Stimulated activated CD4-positive, alpha-beta T cell treated with anti-CD3 and anti-CD28 coated beads, Interleukin-4, amount 100 ng/mL, for 24 hours (primary cell): ENCODE data around the gene OR5H1.
"Not testable (repeated sequence)": the region's sequence is repeated elsewhere in the genome, so short reads cannot be mapped to it uniquely, and the experiment has no call there.

Experiments
- DNase-seq: peaks from one replicate; pipeline ENCODE4 v3.0.0-alpha.2; 2020

The OR5H1 gene

GRCh38 chr3:98130421-98130820, at the start of gene OR5H1:
TSS of gene OR5H1 (plus strand) at chr3:98130721. CDS start at chr3:98132698, 1,977 bp downstream.
- DNase-seq: no peak

GRCh38 chr3:98086873-98087272, 43.6 kb upstream of the OR5H1 start, which contains the start of gene OR5AC2:
TSS of gene OR5AC2 (plus strand) at chr3:98087173. CDS start at chr3:98087173, 0 bp downstream.
- no peak for DNase-seq

- DNase-seq: no peak
Measured at GRCh38 chr3:98095882-98096281, 34.6 kb upstream of the OR5H1 start.

GRCh38 chr3:98099848-98100247, 30.7 kb upstream of the OR5H1 start:
- no peak for DNase-seq

- DNase-seq: no peak
Measured at GRCh38 chr3:98108162-98108561, 22.4 kb upstream of the OR5H1 start.

GRCh38 chr3:98109807-98110549, 20.5 kb upstream of the OR5H1 start:
- DNase-seq: no peak

GRCh38 chr3:98110550-98110908, 20.0 kb upstream of the OR5H1 start:
- no peak for DNase-seq

GRCh38 chr3:98114264-98114663, 16.3 kb upstream of the OR5H1 start:
- no peak for DNase-seq

GRCh38 chr3:98115717-98116116, 14.8 kb upstream of the OR5H1 start:
- DNase-seq: no peak

GRCh38 chr3:98136631-98137030, 6.1 kb downstream of the OR5H1 start:
- no peak for DNase-seq

GRCh38 chr3:98137826-98138557, 7.5 kb downstream of the OR5H1 start:
- not testable (repeated sequence) for DNase-seq

GRCh38 chr3:98140531-98140930, 10.0 kb downstream of the OR5H1 start:
- DNase-seq: no peak

- no peak for DNase-seq
Measured at GRCh38 chr3:98147179-98147578, 16.7 kb downstream of the OR5H1 start, which contains the start of gene OR5H14. TSS of gene OR5H14 (plus strand) at chr3:98147479. CDS start at chr3:98149386, 1,907 bp downstream.

GRCh38 chr3:98148751-98149150, 18.2 kb downstream of the OR5H1 start:
- DNase-seq: no peak

GRCh38 chr3:98149456-98149855, 18.9 kb downstream of the OR5H1 start:
- DNase-seq: not testable (repeated sequence)

GRCh38 chr3:98151241-98151640, 20.7 kb downstream of the OR5H1 start:
- DNase-seq: no peak

- DNase-seq: no peak
Measured at GRCh38 chr3:98166396-98166795, 35.9 kb downstream of the OR5H1 start, which contains the start of gene OR5H15. TSS of gene OR5H15 (plus strand) at chr3:98166696. CDS start at chr3:98168700, 2,004 bp downstream.

GRCh38 chr3:98171071-98171470, 40.5 kb downstream of the OR5H1 start:
- no peak for DNase-seq

GRCh38 chr3:98172621-98173020, 42.1 kb downstream of the OR5H1 start:
- DNase-seq: no peak

GRCh38 chr3:98180319-98180890, 49.9 kb downstream of the OR5H1 start:
- DNase-seq: no peak

- DNase-seq: no peak
Measured at GRCh38 chr3:98182196-98182595, 51.7 kb downstream of the OR5H1 start.

GRCh38 chr3:98185180-98185579, 54.7 kb downstream of the OR5H1 start:
- DNase-seq: no peak
